HepG2 (cell line): ENCODE measurements around the gene CRY1. TPM values are rescaled to one million over a fixed set of nuclear protein-coding genes. Genes with fewer than 3 reads are reported as not detected.

Source experiments
- CREB1 ChIP-seq, 2 experiments: fragments of 450-650 bp in 1 of 2; IDR thresholded peaks; 2 replicates each; pipeline ENCODE4 v1.6.1; 2016 to 2017; ENCODE audit warnings: control low read depth in 1 of 2, mild to moderate bottlenecking in 1 of 2, missing compliant biosample characterization in 1 of 2, missing genetic modification characterization in 1 of 2
- FIP1L1 ChIP-seq: fragments of 200-400 bp; formaldehyde crosslinking; IDR thresholded peaks from 2 replicates; pipeline ENCODE4 v1.6.1; 2018; ENCODE audit warnings: low read depth, mild to moderate bottlenecking, low read length, moderate library complexity, borderline replicate concordance; ENCODE audit not compliant: insufficient read depth
- SCMH1 ChIP-seq: sonication (generic); formaldehyde crosslinking; IDR thresholded peaks from 2 replicates; pipeline ENCODE4 v1.9.0; 2021; ENCODE audit warnings: missing genetic modification reagents, mild to moderate bottlenecking, borderline replicate concordance
- SIN3A ChIP-seq: IDR thresholded peaks from 2 replicates; pipeline ENCODE4 v1.6.1; 2011; ENCODE audit warnings: low read depth, mild to moderate bottlenecking, control low read depth, low read length, borderline replicate concordance
- SP1 ChIP-seq, 2 experiments: fragments of 450-650 bp in 1 of 2; sonication (generic) in 1 of 2; formaldehyde crosslinking in 1 of 2; IDR thresholded peaks; 2 replicates each; pipeline versions ENCODE4 v1.4.0 to v1.6.1; 2016 to 2020; ENCODE audit warnings: missing genetic modification reagents in 1 of 2
- SYNCRIP ChIP-seq: fragments of 200-400 bp; formaldehyde crosslinking; IDR thresholded peaks from 2 replicates; pipeline ENCODE4 v1.6.1; 2018; ENCODE audit warnings: mild to moderate bottlenecking, low read depth, low read length; ENCODE audit not compliant: insufficient read depth
- TBX2 ChIP-seq: sonication (generic); formaldehyde crosslinking; IDR thresholded peaks from 2 replicates; pipeline ENCODE4 v1.5.0; 2020; ENCODE audit warnings: missing genetic modification reagents, mild to moderate bottlenecking, borderline replicate concordance
- ZBED4 ChIP-seq: sonication (generic); formaldehyde crosslinking; IDR thresholded peaks from 2 replicates; pipeline ENCODE4 v1.4.0; 2020; ENCODE audit warnings: missing genetic modification reagents, borderline replicate concordance
- ZFP37 ChIP-seq: sonication (generic); formaldehyde crosslinking; IDR thresholded peaks from 2 replicates; pipeline ENCODE4 v1.4.0; 2020; ENCODE audit warnings: missing genetic modification reagents, borderline replicate concordance
- ZNF326 ChIP-seq: sonication (generic); formaldehyde crosslinking; IDR thresholded peaks from 2 replicates; pipeline ENCODE4 v1.4.0; 2020; ENCODE audit warnings: missing genetic modification reagents, borderline replicate concordance
- ZNF547 ChIP-seq: sonication (generic); formaldehyde crosslinking; IDR thresholded peaks from 2 replicates; pipeline ENCODE4 v1.5.1; 2020; ENCODE audit warnings: mild to moderate bottlenecking, missing genetic modification reagents
- ZNF552 ChIP-seq: sonication (generic); formaldehyde crosslinking; IDR thresholded peaks from 2 replicates; pipeline ENCODE4 v1.9.0; 2022; ENCODE audit warnings: missing genetic modification reagents, mild to moderate bottlenecking, borderline replicate concordance
- ZNF589 ChIP-seq: sonication (generic); formaldehyde crosslinking; conservative IDR thresholded peaks from 2 replicates; pipeline ENCODE4 v1.8.0; 2022; ENCODE audit warnings: mild to moderate bottlenecking, moderate library complexity, missing genetic modification reagents
- ZNF646 ChIP-seq: sonication (generic); formaldehyde crosslinking; IDR thresholded peaks from 2 replicates; pipeline ENCODE4 v1.9.0; 2021; ENCODE audit warnings: mild to moderate bottlenecking, missing genetic modification reagents
- ZNF720 ChIP-seq: sonication (generic); formaldehyde crosslinking; IDR thresholded peaks from 2 replicates; pipeline ENCODE4 v1.4.0; 2020; ENCODE audit warnings: missing genetic modification reagents
- ZNF761 ChIP-seq: sonication (generic); formaldehyde crosslinking; conservative IDR thresholded peaks from 2 replicates; pipeline ENCODE4 v1.4.0; 2020; ENCODE audit warnings: mild to moderate bottlenecking, missing genetic modification reagents
- ZNF790 ChIP-seq: sonication (generic); formaldehyde crosslinking; IDR thresholded peaks from 2 replicates; pipeline ENCODE4 v1.8.0; 2022; ENCODE audit warnings: missing genetic modification reagents, mild to moderate bottlenecking, borderline replicate concordance
- polyA plus RNA-seq, 8 experiments: library from polyadenylated mRNA; depleted of rRNA in 3 of 8; stranded (reverse) in 7 of 8; unstranded in 1 of 8; fragments of >200 nt; fragmentation: Illumina TruSeq in 4 of 8; extraction: Trizol in 4 of 8; gene quantifications; 2 replicates each; pipeline versions ENCODE4 v1.2.1 to v1.2.3, GENCODE V29; 2011 to 2016; ENCODE audit warnings: low read depth in 4 of 8, missing spikeins in 1 of 8, mixed read lengths in 1 of 8; ENCODE audit not compliant: insufficient read depth in 1 of 8
- total RNA-seq, 5 experiments: library from RNA; depleted of rRNA; stranded (reverse); fragments of >200 nt; fragmentation: Illumina TruSeq; extraction: Trizol; gene quantifications; 2 replicates each; pipeline ENCODE4 v1.2.3, GENCODE V29; 2016; ENCODE audit warnings: low read depth in 1 of 5

Gene CRY1
- total and polyA plus RNA-seq, 2 of the 13 experiments (the other 11 are each of a cell fraction or from before 2014, with no cell fraction given) = 11.4 to 13.9 TPM

- TF ChIP-seq ZNF720 (CRISPR knock-in tag) = no peak
- TF ChIP-seq ZFP37 = no peak
- TF ChIP-seq ZBED4 = no peak
- TF ChIP-seq TBX2 (CRISPR knock-in tag) = peak; percentile 65; the same call in 1 of the 2 replicates
- TF ChIP-seq ZNF589 (CRISPR knock-in tag) = no peak
- no peak for TF ChIP-seq SCMH1 (CRISPR knock-in tag)
- TF ChIP-seq SP1 (IDR thresholded peaks at IDR 0.05) = no peak
- peak; percentile 91 for TF ChIP-seq SP1 (CRISPR knock-in tag; IDR thresholded peaks at IDR 0.05)
- TF ChIP-seq FIP1L1 = no peak
- no peak for TF ChIP-seq SYNCRIP
- TF ChIP-seq ZNF790 (CRISPR knock-in tag) = no peak
- no peak for TF ChIP-seq ZNF547
- no peak for TF ChIP-seq ZNF646 (CRISPR knock-in tag)
- TF ChIP-seq CREB1 (IDR thresholded peaks at IDR 0.05) = peak; percentile 69
- TF ChIP-seq CREB1 (CRISPR knock-in tag; IDR thresholded peaks at IDR 0.05) = peak; percentile 63
- no peak for TF ChIP-seq ZNF326 (CRISPR knock-in tag)
- peak; percentile 56; the same call in 1 of the 2 replicates for TF ChIP-seq ZNF761
- 0 out of 2 replicates have a peak, but pooled peaks have one; percentile 16 for TF ChIP-seq SIN3A
- TF ChIP-seq ZNF552 (CRISPR knock-in tag) = no peak
These were observed 106.5 kb downstream of the CRY1 start, which contains the start of gene MTERF2 (continued) for GRCh38 chr12:106986625-106987389.
